ENCODE data around the gene MUC3A. TPM values are rescaled to one million over a fixed set of nuclear protein-coding genes. Genes with fewer than 3 reads are reported as not detected.
"Not testable (repeated sequence)": the region's sequence is repeated elsewhere in the genome, so short reads cannot be mapped to it uniquely, and the experiment has no call there.

The MUC3A gene
- total and polyA plus RNA-seq, 2 of the 4 experiments (the other 2 are of a cell fraction) = 0.05 TPM; not detected in 1

DNA sequence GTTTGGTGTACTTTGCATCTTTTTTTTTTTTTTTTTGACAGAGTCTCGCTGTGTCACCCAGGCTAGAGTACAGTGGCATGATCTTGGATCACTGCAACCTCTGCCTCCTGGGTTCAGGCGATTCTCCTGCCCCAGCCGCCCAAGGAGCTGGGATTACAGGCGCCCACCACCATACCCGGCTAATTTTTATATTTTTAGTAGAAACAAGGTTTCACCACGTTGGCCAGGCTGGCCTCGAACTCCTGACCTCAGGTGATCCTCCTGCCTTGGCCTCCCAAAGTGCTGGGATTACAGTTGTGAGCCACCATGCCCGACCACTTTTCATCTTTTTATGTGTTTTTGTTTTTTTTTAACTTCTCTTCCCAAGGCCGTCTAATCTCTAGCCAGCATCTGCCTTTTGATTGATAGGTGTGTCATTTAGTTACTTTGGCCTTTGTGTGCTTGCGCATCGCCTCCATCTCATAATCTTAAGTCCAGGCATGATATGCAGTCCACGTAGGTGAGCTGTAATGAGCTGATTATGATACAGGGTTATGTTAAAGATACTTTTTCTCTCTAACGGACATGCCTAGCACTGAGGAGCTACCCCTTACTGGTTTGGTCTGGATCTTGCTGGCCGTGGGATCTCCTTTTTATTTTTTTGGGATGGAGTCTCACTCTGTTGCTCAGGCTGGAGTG is 35.0 kb downstream of the MUC3A start:
- H2AK5ac ChIP-seq (ENCODE audit: low read depth, low read length); H3K14ac ChIP-seq (replicated peaks; ENCODE audit: low read depth, low read length); ATAC-seq (ENCODE audit: low read depth); H3K4me1 ChIP-seq (ENCODE audit: control insufficient read depth, insufficient read depth, low read length); POLR2A ChIA-PET (ENCODE audit: unreplicated experiment); H3K27me3 ChIP-seq (ENCODE audit: control insufficient read depth, insufficient read depth, low read length); H3K79me1 ChIP-seq (ENCODE audit: low read depth in 1 of 2, low read length in 2 of 2); H2BK5ac ChIP-seq (ENCODE audit: low read depth, low read length, poor library complexity, severe bottlenecking); in situ Hi-C loops (cut with MboI; ENCODE audit: low sequenced_read_pairs); H3K27ac ChIP-seq (ENCODE audit: insufficient read depth, low read length); BruUV-seq (replicated peaks); intact Hi-C loops (cut with micrococcal nuclease); dilution Hi-C loops (cut with HindIII; ENCODE audit: low sequenced_read_pairs, unreplicated experiment); H4K5ac ChIP-seq (ENCODE audit: low read depth, low read length); DNase-seq; H2BK20ac ChIP-seq (ENCODE audit: low read depth, low read length); H3K23ac ChIP-seq (ENCODE audit: low read depth, low read length); H3K4ac ChIP-seq (ENCODE audit: low read depth, low read length); H4K8ac ChIP-seq (ENCODE audit: low read depth in 2 of 2, low read length in 2 of 2); H2AK9ac ChIP-seq (replicated peaks; ENCODE audit: low read depth, low read length, poor library complexity); H3K9ac ChIP-seq (ENCODE audit: low read depth, low read length); H4K20me1 ChIP-seq (ENCODE audit: insufficient read depth, low read length); H3K4me2 ChIP-seq (ENCODE audit: low read depth, low read length); H4K91ac ChIP-seq (ENCODE audit: insufficient read depth, low read depth, low read length); H2AFZ ChIP-seq (replicated peaks; ENCODE audit: low read length, poor library complexity); H3K36me3 ChIP-seq (ENCODE audit: control insufficient read depth, insufficient read depth, low read length); H2BK15ac ChIP-seq (ENCODE audit: low read depth, low read length); H2BK120ac ChIP-seq (ENCODE audit: low read depth, low read length); H3K9me3 ChIP-seq (ENCODE audit: control insufficient read depth, insufficient read depth, low read length); H3K9me1 ChIP-seq (ENCODE audit: insufficient read depth, low read length); H3K56ac ChIP-seq (ENCODE audit: extremely low read depth, insufficient read depth, low read length); H3K4me3 ChIP-seq (ENCODE audit: insufficient read depth, low read depth, low read length); H3K18ac ChIP-seq (ENCODE audit: low read depth, low read length); CTCF ChIA-PET: not testable (repeated sequence)
- WGBS, 2 experiments (ENCODE audit: extremely low coverage in 2 of 2, insufficient read length in 1 of 2) = no CpG with 5 or more reads among the region's 14 CpGs

DNA sequence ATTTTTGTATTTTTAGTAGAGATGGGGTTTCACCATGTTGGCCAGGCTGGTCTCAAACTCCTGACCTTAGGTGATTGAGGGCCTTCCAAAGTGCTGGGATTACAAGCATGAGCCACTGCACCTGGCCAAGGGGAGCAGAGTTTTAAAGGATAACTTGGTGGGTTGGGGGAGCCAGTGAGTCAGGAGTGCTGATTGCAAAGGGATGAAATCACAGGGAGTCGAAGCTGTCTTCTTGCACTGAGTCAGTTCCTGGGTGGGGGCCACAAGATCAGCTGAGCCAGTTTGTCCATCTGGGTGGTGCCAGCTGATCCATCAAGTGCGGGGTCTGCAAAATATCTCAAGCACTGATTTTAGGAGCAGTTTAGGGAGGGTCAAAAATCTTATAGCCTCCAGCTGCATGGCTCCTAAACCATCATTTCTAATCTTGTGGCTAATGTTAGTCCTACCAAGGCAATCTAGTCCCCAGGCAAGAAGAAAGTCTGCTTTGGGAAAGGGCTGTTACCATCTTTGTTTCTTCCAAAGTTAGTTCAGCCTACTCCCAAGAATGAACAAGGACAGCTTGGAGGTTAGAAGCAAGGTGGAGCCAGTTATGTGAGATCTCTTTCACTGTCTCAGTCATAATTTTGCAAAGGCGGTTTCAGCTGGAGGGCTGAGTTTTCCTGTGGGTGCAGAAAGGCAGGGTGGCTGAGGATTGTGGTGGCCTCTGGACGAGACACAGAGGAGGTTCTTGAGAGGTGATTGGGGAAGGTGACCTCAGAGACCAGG is 35.9 kb downstream of the MUC3A start:
- DNase-seq; H3K14ac ChIP-seq (replicated peaks; ENCODE audit: low read depth, low read length); H2AK9ac ChIP-seq (replicated peaks; ENCODE audit: low read depth, low read length, poor library complexity); H4K91ac ChIP-seq (ENCODE audit: insufficient read depth, low read depth, low read length); ATAC-seq (ENCODE audit: low read depth); CTCF ChIA-PET; H2BK15ac ChIP-seq (ENCODE audit: low read depth, low read length); H3K79me1 ChIP-seq (ENCODE audit: low read depth in 1 of 2, low read length in 2 of 2); H3K4me1 ChIP-seq (ENCODE audit: control insufficient read depth, insufficient read depth, low read length); H4K8ac ChIP-seq (ENCODE audit: low read depth in 2 of 2, low read length in 2 of 2); H3K56ac ChIP-seq (ENCODE audit: extremely low read depth, insufficient read depth, low read length); H3K4me2 ChIP-seq (ENCODE audit: low read depth, low read length); H3K9me3 ChIP-seq (ENCODE audit: control insufficient read depth, insufficient read depth, low read length); H3K27me3 ChIP-seq (ENCODE audit: control insufficient read depth, insufficient read depth, low read length); POLR2A ChIA-PET (ENCODE audit: unreplicated experiment); H3K4me3 ChIP-seq (ENCODE audit: insufficient read depth, low read depth, low read length); H2AK5ac ChIP-seq (ENCODE audit: low read depth, low read length); H3K27ac ChIP-seq (ENCODE audit: insufficient read depth, low read length); in situ Hi-C loops (cut with MboI; ENCODE audit: low sequenced_read_pairs); H3K9me1 ChIP-seq (ENCODE audit: insufficient read depth, low read length); H3K9ac ChIP-seq (ENCODE audit: low read depth, low read length); BruUV-seq (replicated peaks); H3K23ac ChIP-seq (ENCODE audit: low read depth, low read length); H2BK5ac ChIP-seq (ENCODE audit: low read depth, low read length, poor library complexity, severe bottlenecking); H2BK20ac ChIP-seq (ENCODE audit: low read depth, low read length); H4K20me1 ChIP-seq (ENCODE audit: insufficient read depth, low read length); H2AFZ ChIP-seq (replicated peaks; ENCODE audit: low read length, poor library complexity); H3K18ac ChIP-seq (ENCODE audit: low read depth, low read length); intact Hi-C loops (cut with micrococcal nuclease); H3K4ac ChIP-seq (ENCODE audit: low read depth, low read length); H2BK120ac ChIP-seq (ENCODE audit: low read depth, low read length); H3K36me3 ChIP-seq (ENCODE audit: control insufficient read depth, insufficient read depth, low read length); H4K5ac ChIP-seq (ENCODE audit: low read depth, low read length); dilution Hi-C loops (cut with HindIII; ENCODE audit: low sequenced_read_pairs, unreplicated experiment): not testable (repeated sequence)
- 20% methylated on average over 2 of the region's 4 CpGs; no CpG with 5 or more reads in 1 of the 2 experiments for WGBS, 2 experiments (ENCODE audit: extremely low coverage in 2 of 2, insufficient read length in 1 of 2)
